ENCODE data around the gene FTMT. TPM values are rescaled to one million over a fixed set of nuclear protein-coding genes. Genes with fewer than 3 reads are reported as not detected.

Gene FTMT
- total RNA-seq, 1 donor from 2014 or later = not detected

GRCh38 chr5:121862801-121863200 is 11.1 kb downstream of the FTMT start:
- H3K27ac ChIP-seq = no peak overlapping the region
- no peak overlapping the region for H3K4me3 Mint-ChIP-seq
- peaks cover 2% of the 10 kb centered on the region for H3K27me3 Mint-ChIP-seq (ENCODE audit: insufficient read depth, low read depth)
- no peaks in the 10 kb centered on the region for H4K20me1 ChIP-seq (ENCODE audit: low read depth)
- no peak overlapping the region for H3K4me3 ChIP-seq
- TF ChIP-seq EZH2phosphoT487 (IDR thresholded peaks at IDR 0.05) (no peak), EZH2 (IDR thresholded peaks at IDR 0.05) (no peak)
- TF ChIP-seq, protein P1, sequence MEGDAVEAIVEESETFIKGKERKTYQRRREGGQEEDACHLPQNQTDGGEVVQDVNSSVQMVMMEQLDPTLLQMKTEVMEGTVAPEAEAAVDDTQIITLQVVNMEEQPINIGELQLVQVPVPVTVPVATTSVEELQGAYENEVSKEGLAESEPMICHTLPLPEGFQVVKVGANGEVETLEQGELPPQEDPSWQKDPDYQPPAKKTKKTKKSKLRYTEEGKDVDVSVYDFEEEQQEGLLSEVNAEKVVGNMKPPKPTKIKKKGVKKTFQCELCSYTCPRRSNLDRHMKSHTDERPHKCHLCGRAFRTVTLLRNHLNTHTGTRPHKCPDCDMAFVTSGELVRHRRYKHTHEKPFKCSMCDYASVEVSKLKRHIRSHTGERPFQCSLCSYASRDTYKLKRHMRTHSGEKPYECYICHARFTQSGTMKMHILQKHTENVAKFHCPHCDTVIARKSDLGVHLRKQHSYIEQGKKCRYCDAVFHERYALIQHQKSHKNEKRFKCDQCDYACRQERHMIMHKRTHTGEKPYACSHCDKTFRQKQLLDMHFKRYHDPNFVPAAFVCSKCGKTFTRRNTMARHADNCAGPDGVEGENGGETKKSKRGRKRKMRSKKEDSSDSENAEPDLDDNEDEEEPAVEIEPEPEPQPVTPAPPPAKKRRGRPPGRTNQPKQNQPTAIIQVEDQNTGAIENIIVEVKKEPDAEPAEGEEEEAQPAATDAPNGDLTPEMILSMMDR (IDR thresholded peaks at IDR 0.05) = no peak
- H3K36me3 Mint-ChIP-seq = no peaks in the 10 kb centered on the region
- H3K36me3 ChIP-seq = no peaks in the 10 kb centered on the region
- no peaks in the 10 kb centered on the region for H3F3A ChIP-seq (ENCODE audit: low read depth)
- no peak overlapping the region for H2AFZ ChIP-seq (replicated peaks)
- no peak for DNase-seq (ENCODE audit: low spot score)
- H3K9me3 ChIP-seq (ENCODE audit: low read depth) = no peaks in the 10 kb centered on the region
- no peaks in the 10 kb centered on the region for H3K4me1 ChIP-seq
- H3K27ac Mint-ChIP-seq = no peak overlapping the region
- no peak overlapping the region for H3K4me2 ChIP-seq
- no peaks in the 10 kb centered on the region for H3K27me3 ChIP-seq
- no peaks in the 10 kb centered on the region for H3K9me3 Mint-ChIP-seq
- no peaks in the 10 kb centered on the region for H3K79me2 ChIP-seq (ENCODE audit: low read depth)
- no peaks in the 10 kb centered on the region for H3K4me1 Mint-ChIP-seq
- no peak overlapping the region for H3K9ac ChIP-seq

DNA sequence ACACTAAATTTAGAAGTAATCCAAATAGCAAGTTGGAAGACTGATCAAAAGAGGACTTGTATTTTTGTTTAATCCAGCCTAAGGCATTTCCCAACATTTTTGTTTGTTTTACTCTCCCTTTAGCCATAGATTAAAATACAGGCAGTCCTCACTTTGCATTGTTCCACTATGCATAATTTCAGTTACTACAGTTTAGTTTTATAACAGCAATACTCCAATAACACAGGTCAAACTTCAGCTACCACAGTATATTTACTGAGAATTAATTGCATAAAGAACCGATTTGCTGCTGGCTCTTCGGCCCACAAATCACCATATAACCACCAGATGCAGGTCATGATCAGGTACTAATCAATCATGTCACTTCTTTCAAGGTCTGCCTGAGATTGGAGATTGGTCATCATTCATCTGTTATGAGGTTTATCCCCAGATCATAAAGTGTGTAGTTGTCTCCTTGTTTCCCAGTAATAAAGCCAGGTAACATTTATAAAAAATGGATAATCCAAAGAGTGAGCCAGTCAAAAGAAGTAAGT is 12.1 kb downstream of the FTMT start:
- Mint-ChIP-seq H3K9me3 (no peaks in the 10 kb centered on the region), H3K27ac (no peak overlapping the region), H3K4me1 (no peaks in the 10 kb centered on the region), H3K36me3 (no peaks in the 10 kb centered on the region), H3K4me3 (no peak overlapping the region), H3K27me3 (ENCODE audit: insufficient read depth, low read depth) (peaks cover 2% of the 10 kb centered on the region)
- Histone ChIP-seq H3K4me2 (no peak overlapping the region), H3K27me3 (no peaks in the 10 kb centered on the region), H3K27ac (no peak overlapping the region), H4K20me1 (ENCODE audit: low read depth) (no peaks in the 10 kb centered on the region), H2AFZ (replicated peaks) (no peak overlapping the region), H3K9me3 (ENCODE audit: low read depth) (no peaks in the 10 kb centered on the region), H3F3A (ENCODE audit: low read depth) (no peaks in the 10 kb centered on the region), H3K9ac (no peak overlapping the region), H3K4me1 (no peaks in the 10 kb centered on the region), H3K4me3 (no peak overlapping the region), H3K36me3 (no peaks in the 10 kb centered on the region), H3K79me2 (ENCODE audit: low read depth) (no peaks in the 10 kb centered on the region)
- TF ChIP-seq EZH2 (IDR thresholded peaks at IDR 0.05) = no peak
- DNase-seq (ENCODE audit: low spot score) = no peak

- no peaks in the 10 kb centered on the region for H3K4me1 Mint-ChIP-seq
- H3K9me3 Mint-ChIP-seq = no peaks in the 10 kb centered on the region
- Histone ChIP-seq H3K9ac (no peak overlapping the region), H3K9me3 (ENCODE audit: low read depth) (no peaks in the 10 kb centered on the region), H3K79me2 (ENCODE audit: low read depth) (no peaks in the 10 kb centered on the region), H3K4me3 (no peak overlapping the region), H3K36me3 (no peaks in the 10 kb centered on the region), H3K4me2 (no peak overlapping the region), H2AFZ (replicated peaks) (no peak overlapping the region), H4K20me1 (ENCODE audit: low read depth) (no peaks in the 10 kb centered on the region), H3K4me1 (no peaks in the 10 kb centered on the region), H3K27me3 (no peaks in the 10 kb centered on the region), H3F3A (ENCODE audit: low read depth) (no peaks in the 10 kb centered on the region), H3K27ac (no peak overlapping the region)
- no peak for TF ChIP-seq EZH2 (IDR thresholded peaks at IDR 0.05)
- H3K27ac Mint-ChIP-seq = no peak overlapping the region
- no peaks in the 10 kb centered on the region for H3K36me3 Mint-ChIP-seq
- no peak overlapping the region for H3K4me3 Mint-ChIP-seq
- DNase-seq (ENCODE audit: low spot score) = no peak
- H3K27me3 Mint-ChIP-seq (ENCODE audit: insufficient read depth, low read depth) = peaks cover 2% of the 10 kb centered on the region
These were observed 15.7 kb downstream of the FTMT start for GRCh38 chr5:121867403-121867802.

DNA sequence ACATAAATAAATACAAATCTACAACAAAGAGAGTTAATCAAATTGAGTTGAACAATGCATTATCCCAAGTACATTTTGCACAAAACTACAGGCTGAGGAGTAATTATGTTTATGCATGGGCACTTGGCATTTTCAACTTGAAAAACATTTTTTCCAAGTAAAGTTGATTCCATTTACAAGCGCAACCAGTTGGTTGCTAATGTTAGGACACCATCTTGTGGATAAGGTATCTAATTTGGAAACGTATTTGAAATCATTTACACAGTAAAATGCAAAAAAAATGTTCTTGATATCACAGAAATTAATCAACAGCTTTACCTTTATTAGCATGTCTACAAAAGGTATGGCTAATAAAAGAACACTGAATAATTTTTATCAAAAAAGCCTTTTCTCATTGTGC is 18.8 kb downstream of the FTMT start:
- H3K27ac Mint-ChIP-seq = no peak overlapping the region
- peak; percentile 29 for DNase-seq (ENCODE audit: low spot score)
- H3K9me3 ChIP-seq (ENCODE audit: low read depth) = no peaks in the 10 kb centered on the region
- H3F3A ChIP-seq (ENCODE audit: low read depth) = no peaks in the 10 kb centered on the region
- no peaks in the 10 kb centered on the region for H3K36me3 ChIP-seq
- no peaks in the 10 kb centered on the region for H3K9me3 Mint-ChIP-seq
- no peaks in the 10 kb centered on the region for H3K79me2 ChIP-seq (ENCODE audit: low read depth)
- TF ChIP-seq EZH2 (IDR thresholded peaks at IDR 0.05) = no peak
- TF ChIP-seq, protein P1 (IDR thresholded peaks at IDR 0.05) = peak; percentile 62
- TF ChIP-seq EZH2phosphoT487 (IDR thresholded peaks at IDR 0.05) = no peak
- H4K20me1 ChIP-seq (ENCODE audit: low read depth) = no peaks in the 10 kb centered on the region
- no peaks in the 10 kb centered on the region for H3K4me1 ChIP-seq
- no peak overlapping the region for H3K9ac ChIP-seq
- H3K27me3 Mint-ChIP-seq (ENCODE audit: insufficient read depth, low read depth) = peaks cover 2% of the 10 kb centered on the region
- no peak overlapping the region for H3K4me3 Mint-ChIP-seq
- no peak overlapping the region for H3K4me3 ChIP-seq
- H3K36me3 Mint-ChIP-seq = no peaks in the 10 kb centered on the region
- no peak overlapping the region for H3K4me2 ChIP-seq
- H3K27ac ChIP-seq = no peak overlapping the region
- no peaks in the 10 kb centered on the region for H3K27me3 ChIP-seq
- H2AFZ ChIP-seq (replicated peaks) = no peak overlapping the region
- no peaks in the 10 kb centered on the region for H3K4me1 Mint-ChIP-seq

Measured in neural progenitor cell (in vitro differentiated cells).